Mammary epithelial cell (primary cell): ENCODE results near the gene PPP1R27.

Experiments
- EZH2 ChIP-seq: IDR thresholded peaks from 2 replicates; pipeline ENCODE4 v1.6.1; 2012; ENCODE audit warnings: low read length, inconsistent platforms, borderline replicate concordance
- TF ChIP-seq, protein P1 (sequence below), 2 donors: IDR thresholded peaks in 1 of 2; conservative IDR thresholded peaks in 1 of 2; 2 replicates each; pipeline ENCODE4 v1.5.1; 2011 to 2012; ENCODE audit warnings: inconsistent platforms in 2 of 2, low read length in 2 of 2, mild to moderate bottlenecking in 2 of 2, control low read depth in 1 of 2, low read depth in 1 of 2; ENCODE audit not compliant: insufficient read depth in 1 of 2; ENCODE audit errors: extremely low read depth in 1 of 2

GRCh38 chr17:81812571-81813370 lies 22.1 kb downstream of the PPP1R27 start:
- no peak for TF ChIP-seq EZH2
- TF ChIP-seq, protein P1, sequence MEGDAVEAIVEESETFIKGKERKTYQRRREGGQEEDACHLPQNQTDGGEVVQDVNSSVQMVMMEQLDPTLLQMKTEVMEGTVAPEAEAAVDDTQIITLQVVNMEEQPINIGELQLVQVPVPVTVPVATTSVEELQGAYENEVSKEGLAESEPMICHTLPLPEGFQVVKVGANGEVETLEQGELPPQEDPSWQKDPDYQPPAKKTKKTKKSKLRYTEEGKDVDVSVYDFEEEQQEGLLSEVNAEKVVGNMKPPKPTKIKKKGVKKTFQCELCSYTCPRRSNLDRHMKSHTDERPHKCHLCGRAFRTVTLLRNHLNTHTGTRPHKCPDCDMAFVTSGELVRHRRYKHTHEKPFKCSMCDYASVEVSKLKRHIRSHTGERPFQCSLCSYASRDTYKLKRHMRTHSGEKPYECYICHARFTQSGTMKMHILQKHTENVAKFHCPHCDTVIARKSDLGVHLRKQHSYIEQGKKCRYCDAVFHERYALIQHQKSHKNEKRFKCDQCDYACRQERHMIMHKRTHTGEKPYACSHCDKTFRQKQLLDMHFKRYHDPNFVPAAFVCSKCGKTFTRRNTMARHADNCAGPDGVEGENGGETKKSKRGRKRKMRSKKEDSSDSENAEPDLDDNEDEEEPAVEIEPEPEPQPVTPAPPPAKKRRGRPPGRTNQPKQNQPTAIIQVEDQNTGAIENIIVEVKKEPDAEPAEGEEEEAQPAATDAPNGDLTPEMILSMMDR (conservative IDR thresholded peaks at IDR 0.05 in 1 of 2, IDR thresholded peaks at IDR 0.05 in 1 of 2; ENCODE audit: extremely low read depth in 1 of 2, insufficient read depth in 1 of 2, low read depth in 1 of 2, low read length in 2 of 2): no peak
